ENCODE results near the gene RARRES2.
"Not testable (repeated sequence)": the region's sequence is repeated elsewhere in the genome, so short reads cannot be mapped to it uniquely, and the experiment has no call there.

DNA sequence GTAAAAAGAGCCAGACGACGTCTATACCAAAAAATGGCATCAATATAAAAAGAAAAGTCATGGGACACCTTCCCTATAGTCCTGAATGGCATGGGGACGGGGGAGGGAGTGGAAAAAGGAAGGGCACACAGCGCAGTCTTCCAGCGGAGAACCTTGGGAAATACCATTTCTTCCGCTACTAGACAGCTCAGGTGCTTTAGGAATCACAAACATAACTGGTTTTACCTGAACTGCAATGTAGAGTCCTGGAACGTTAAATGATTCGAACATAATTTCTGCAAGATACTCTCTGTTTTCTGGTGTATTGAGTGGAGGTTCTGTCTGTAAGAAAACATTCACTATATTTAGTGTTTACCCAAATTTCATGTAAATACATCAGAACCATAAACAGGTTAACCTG, 46.4 kb downstream of the RARRES2 start:
- not testable (repeated sequence) for TF ChIP-seq POLR2A (IDR thresholded peaks at IDR 0.05; ENCODE audit: low read length); GATA1 (IDR thresholded peaks at IDR 0.05; ENCODE audit: low read depth, low read length)

Data from erythroblast (primary cell).